SU-DHL-6 (cell line): ENCODE measurements around the gene NHLRC4.

Experiments
- H2AFZ ChIP-seq: fragments of 200-600 bp; sonication (generic); 2 replicates; pipeline ENCODE4 v1.6.1; 2014; ENCODE audit warnings: low read depth, mild to moderate bottlenecking, moderate library complexity, mixed read lengths, antibody characterized with exemption, low read length; ENCODE audit not compliant: severe bottlenecking
- H3F3A ChIP-seq: fragments of 200-600 bp; shearing (Covaris generic); 2 replicates; pipeline ENCODE4 v1.6.0; 2016; ENCODE audit warnings: antibody characterized with exemption, mild to moderate bottlenecking; ENCODE audit not compliant: insufficient read depth
- H3K27ac ChIP-seq: fragments of 200-600 bp; sonication (generic); 2 replicates; pipeline ENCODE4 v1.5.1; 2016; ENCODE audit warnings: low read depth, mild to moderate bottlenecking, low read length, moderate library complexity, mixed read lengths
- H3K27me3 ChIP-seq: fragments of 200-600 bp; sonication (generic), shearing (Covaris generic); 2 replicates; pipeline ENCODE4 v1.6.0; 2014; ENCODE audit warnings: mild to moderate bottlenecking, low read length
- H3K36me3 ChIP-seq: fragments of 200-600 bp; sonication (generic); 2 replicates; pipeline ENCODE4 v1.6.1; 2014; ENCODE audit warnings: mild to moderate bottlenecking, low read length, mixed read lengths
- H3K4me2 ChIP-seq: fragments of 300-600, 200-600 bp; shearing (Covaris generic), sonication (generic); 2 replicates; pipeline ENCODE4 v1.6.0; 2014; ENCODE audit warnings: low read length, low read depth, mild to moderate bottlenecking; ENCODE audit not compliant: poor library complexity, severe bottlenecking
- H3K4me3 ChIP-seq: fragments of 200-600 bp; sonication (generic); 2 replicates; pipeline ENCODE4 v1.5.1; 2014; ENCODE audit warnings: antibody characterized with exemption, low read length, mild to moderate bottlenecking, mixed read lengths; ENCODE audit not compliant: insufficient read depth, poor library complexity, severe bottlenecking
- H3K79me2 ChIP-seq: fragments of 200-600 bp; sonication (generic); 2 replicates; pipeline ENCODE4 v1.6.1; 2014; ENCODE audit warnings: mild to moderate bottlenecking, low read length, moderate library complexity; ENCODE audit not compliant: insufficient read depth
- H3K9ac ChIP-seq: fragments of 200-600 bp; sonication (generic); 2 replicates; pipeline ENCODE4 v1.7.0; 2014; ENCODE audit warnings: mild to moderate bottlenecking, low read length
- H3K9me2 ChIP-seq: fragments of 200-600 bp; sonication (generic); replicated peaks from 2 replicates; pipeline ENCODE4 v1.6.1; 2014; ENCODE audit warnings: low read length; ENCODE audit not compliant: insufficient read depth
- H3K9me3 ChIP-seq: fragments of 200-600 bp; sonication (generic); 2 replicates; pipeline ENCODE4 v1.6.1; 2014; ENCODE audit warnings: low read length, mixed read lengths; ENCODE audit not compliant: insufficient read depth
- H4K20me1 ChIP-seq: fragments of 200-600 bp; sonication (generic); 2 replicates; pipeline ENCODE4 v1.6.1; 2014; ENCODE audit warnings: low read depth, mild to moderate bottlenecking, antibody characterized with exemption, low read length, moderate library complexity, mixed read lengths
- EZH2phosphoT487 ChIP-seq: fragments of 200-600 bp; sonication (generic), shearing (Covaris generic); conservative IDR thresholded peaks from 2 replicates; pipeline ENCODE4 v1.6.1; 2018; ENCODE audit warnings: mild to moderate bottlenecking, antibody characterized with exemption, low read length, moderate library complexity, mixed read lengths
- TF ChIP-seq, protein P1 (sequence below): fragments of 200-600 bp; sonication (generic); IDR thresholded peaks from one replicate; pipeline ENCODE4 v1.5.1; 2017; ENCODE audit warnings: antibody characterized with exemption, mild to moderate bottlenecking, low read length, moderate library complexity; ENCODE audit not compliant: insufficient read depth, poor library complexity, severe bottlenecking

The NHLRC4 gene

GRCh38 chr16:572865-573650, 6.3 kb downstream of the NHLRC4 start:
- Histone ChIP-seq H3K79me2 (no peaks in the 10 kb centered on the region), H3K27ac (no peak overlapping the region), H3K36me3 (no peaks in the 10 kb centered on the region), H3F3A (no peaks in the 10 kb centered on the region), H3K4me3 (no peak overlapping the region), H2AFZ (no peak overlapping the region), H3K9ac (no peak overlapping the region), H3K27me3 (no peaks in the 10 kb centered on the region), H3K9me3 (no peaks in the 10 kb centered on the region), H3K9me2 (no peaks in the 10 kb centered on the region), H3K4me2 (no peak overlapping the region), H4K20me1 (no peaks in the 10 kb centered on the region)
- TF ChIP-seq EZH2phosphoT487 = no peak
- TF ChIP-seq, protein P1, sequence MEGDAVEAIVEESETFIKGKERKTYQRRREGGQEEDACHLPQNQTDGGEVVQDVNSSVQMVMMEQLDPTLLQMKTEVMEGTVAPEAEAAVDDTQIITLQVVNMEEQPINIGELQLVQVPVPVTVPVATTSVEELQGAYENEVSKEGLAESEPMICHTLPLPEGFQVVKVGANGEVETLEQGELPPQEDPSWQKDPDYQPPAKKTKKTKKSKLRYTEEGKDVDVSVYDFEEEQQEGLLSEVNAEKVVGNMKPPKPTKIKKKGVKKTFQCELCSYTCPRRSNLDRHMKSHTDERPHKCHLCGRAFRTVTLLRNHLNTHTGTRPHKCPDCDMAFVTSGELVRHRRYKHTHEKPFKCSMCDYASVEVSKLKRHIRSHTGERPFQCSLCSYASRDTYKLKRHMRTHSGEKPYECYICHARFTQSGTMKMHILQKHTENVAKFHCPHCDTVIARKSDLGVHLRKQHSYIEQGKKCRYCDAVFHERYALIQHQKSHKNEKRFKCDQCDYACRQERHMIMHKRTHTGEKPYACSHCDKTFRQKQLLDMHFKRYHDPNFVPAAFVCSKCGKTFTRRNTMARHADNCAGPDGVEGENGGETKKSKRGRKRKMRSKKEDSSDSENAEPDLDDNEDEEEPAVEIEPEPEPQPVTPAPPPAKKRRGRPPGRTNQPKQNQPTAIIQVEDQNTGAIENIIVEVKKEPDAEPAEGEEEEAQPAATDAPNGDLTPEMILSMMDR = no peak

- Histone ChIP-seq H3F3A (no peaks in the 10 kb centered on the region), H3K27me3 (no peaks in the 10 kb centered on the region), H3K79me2 (no peaks in the 10 kb centered on the region), H3K9me3 (no peaks in the 10 kb centered on the region), H3K9me2 (no peaks in the 10 kb centered on the region), H3K4me3 (no peak overlapping the region), H2AFZ (no peak overlapping the region), H3K4me2 (no peak overlapping the region), H3K9ac (no peak overlapping the region), H3K36me3 (no peaks in the 10 kb centered on the region), H3K27ac (no peak overlapping the region), H4K20me1 (no peaks in the 10 kb centered on the region)
- no peak for TF ChIP-seq EZH2phosphoT487
- TF ChIP-seq, protein P1 = no peak
Observed at GRCh38 chr16:574021-574760, 7.4 kb downstream of the NHLRC4 start.

- Histone ChIP-seq H2AFZ (no peak overlapping the region), H3K27me3 (no peaks in the 10 kb centered on the region), H4K20me1 (no peaks in the 10 kb centered on the region), H3K36me3 (no peaks in the 10 kb centered on the region), H3K4me3 (no peak overlapping the region), H3F3A (no peaks in the 10 kb centered on the region), H3K9ac (no peak overlapping the region), H3K4me2 (no peak overlapping the region), H3K79me2 (no peaks in the 10 kb centered on the region), H3K27ac (no peak overlapping the region), H3K9me3 (no peaks in the 10 kb centered on the region), H3K9me2 (no peaks in the 10 kb centered on the region)
- TF ChIP-seq, protein P1 = no peak
- no peak for TF ChIP-seq EZH2phosphoT487
Observed at GRCh38 chr16:575354-576196, 8.8 kb downstream of the NHLRC4 start.
